GM06990 (cell line): Measurements from ENCODE around the gene BLOC1S5.

Experiments
- DNase-seq: peaks from one replicate; pipeline ENCODE4 v3.0.0-alpha.2; 2011; ENCODE audit not compliant: insufficient read length; ENCODE audit errors: extremely low read depth
- H3K27me3 ChIP-seq: replicated peaks from 2 replicates; pipeline ENCODE4 v1.6.0; 2011; ENCODE audit warnings: low read length; ENCODE audit not compliant: control insufficient read depth, insufficient read depth
- H3K36me3 ChIP-seq: 2 replicates; pipeline ENCODE4 v1.5.1; 2011; ENCODE audit warnings: low read length; ENCODE audit not compliant: control insufficient read depth, insufficient read depth
- H3K4me3 ChIP-seq: replicated peaks from 2 replicates; pipeline ENCODE4 v1.5.1; 2011; ENCODE audit warnings: low read depth, mild to moderate bottlenecking, control low read depth, low read length
- CTCF ChIP-seq: IDR thresholded peaks from 2 replicates; pipeline ENCODE4 v1.5.1; 2011; ENCODE audit warnings: low read length, control low read depth, mild to moderate bottlenecking, inconsistent platforms; ENCODE audit not compliant: insufficient read depth, poor library complexity, severe bottlenecking

Gene BLOC1S5

GRCh38 chr6:8075704-8076103 is 11.5 kb upstream of the BLOC1S5 start:
- Histone ChIP-seq H3K36me3 (no peaks in the 10 kb centered on the region; the same call in 1 of the 2 replicates), H3K4me3 (no peak overlapping the region), H3K27me3 (no peaks in the 10 kb centered on the region)
- no peak for TF ChIP-seq CTCF
- DNase-seq: no peak

- H3K27me3 ChIP-seq: no peaks in the 10 kb centered on the region
- no peak for DNase-seq
- no peak for TF ChIP-seq CTCF
- no peak overlapping the region for H3K4me3 ChIP-seq
- H3K36me3 ChIP-seq: no peaks in the 10 kb centered on the region; the same call in 1 of the 2 replicates
Measured at GRCh38 chr6:8075185-8075584, 11.0 kb upstream of the BLOC1S5 start.

- TF ChIP-seq CTCF: no peak
- H3K4me3 ChIP-seq: no peak overlapping the region
- H3K36me3 ChIP-seq: no peaks in the 10 kb centered on the region; the same call in 1 of the 2 replicates
- DNase-seq: no peak
- H3K27me3 ChIP-seq: no peaks in the 10 kb centered on the region
Measured at GRCh38 chr6:8074213-8074612, 10.0 kb upstream of the BLOC1S5 start.

- TF ChIP-seq CTCF: no peak
- DNase-seq: no peak
Measured at GRCh38 chr6:8073758-8074157, 9.6 kb upstream of the BLOC1S5 start.

GRCh38 chr6:8070718-8071117 is 6.5 kb upstream of the BLOC1S5 start:
- Histone ChIP-seq H3K27me3 (no peaks in the 10 kb centered on the region), H3K36me3 (no peaks in the 10 kb centered on the region), H3K4me3 (no peak overlapping the region)
- no peak for TF ChIP-seq CTCF
- no peak for DNase-seq

More at GRCh38 chr6:8073758-8074157, 9.6 kb upstream of the BLOC1S5 start:
- no peak overlapping the region for H3K4me3 ChIP-seq
- no peaks in the 10 kb centered on the region for H3K27me3 ChIP-seq
- H3K36me3 ChIP-seq: no peaks in the 10 kb centered on the region; the same call in 1 of the 2 replicates

GRCh38 chr6:8069631-8070284 is 5.6 kb upstream of the BLOC1S5 start:
- DNase-seq: no peak
- no peak for TF ChIP-seq CTCF
- no peak overlapping the region for H3K4me3 ChIP-seq
- no peaks in the 10 kb centered on the region for H3K27me3 ChIP-seq
- H3K36me3 ChIP-seq: no peaks in the 10 kb centered on the region
